Stomach (tissue), 4 donors: ENCODE results near the gene HYDIN.

ENCODE experiments used
- CTCF ChIP-seq, 7 experiments: fragments of 450-650 bp in 4 of 7; fragments of 200-600 bp in 3 of 7; sonication (generic) in 3 of 7; IDR thresholded peaks; one replicate each; pipeline ENCODE4 v1.5.1; 2016 to 2019; ENCODE audit warnings: antibody characterized with exemption in 7 of 7, control low read depth in 2 of 7, mild to moderate bottlenecking in 1 of 7
- EP300 ChIP-seq: sonication (generic); formaldehyde crosslinking; IDR thresholded peaks from one replicate; pipeline ENCODE4 v1.6.1; 2017; ENCODE audit warnings: antibody characterized with exemption
- POLR2A ChIP-seq, 4 donors: fragments of 450-650 bp; IDR thresholded peaks; one replicate each; pipeline ENCODE4 v1.6.1; 2016; ENCODE audit warnings: antibody characterized with exemption in 4 of 4, control low read depth in 2 of 4, mild to moderate bottlenecking in 1 of 4, moderate library complexity in 1 of 4
- POLR2AphosphoS5 ChIP-seq, 3 donors: sonication (generic); formaldehyde crosslinking; IDR thresholded peaks; one replicate each; pipeline ENCODE4 v1.6.1; 2016; ENCODE audit warnings: antibody characterized with exemption in 3 of 3

GRCh38 chr16:71172481-71173207 is 57.9 kb downstream of the HYDIN start:
- TF ChIP-seq CTCF (IDR thresholded peaks at IDR 0.05): no peak
- no peak for TF ChIP-seq POLR2A (IDR thresholded peaks at IDR 0.05)
- TF ChIP-seq EP300: no peak
- no peak for TF ChIP-seq POLR2AphosphoS5 (IDR thresholded peaks at IDR 0.05)
